Adrenal gland (tissue), 5 donors: Measurements from ENCODE around the gene STARD13.

ENCODE experiments used
- CTCF ChIP-seq, 6 experiments: fragments of 450-650 bp in 4 of 6; fragments of 200-600 bp in 2 of 6; sonication (generic) in 1 of 6; IDR thresholded peaks; 1 replicate in 5 of 6; 2 replicates in 1 of 6; pipeline versions ENCODE4 v1.5.1 to v1.8.0; 2016 to 2021; ENCODE audit warnings: antibody characterized with exemption in 6 of 6, mild to moderate bottlenecking in 2 of 6, moderate library complexity in 1 of 6
- POLR2A ChIP-seq, 2 donors: fragments of 450-650 bp; IDR thresholded peaks; one replicate each; pipeline ENCODE4 v1.6.1; 2017; ENCODE audit warnings: antibody characterized with exemption in 2 of 2, mild to moderate bottlenecking in 2 of 2, moderate library complexity in 1 of 2
- donor health status: DM: no; HTN: no; CAD: no.

GRCh38 chr13:33167491-33167890, 118.1 kb downstream of the STARD13 start:
- TF ChIP-seq POLR2A (IDR thresholded peaks at IDR 0.05) = no peak
- TF ChIP-seq CTCF (IDR thresholded peaks at IDR 0.05) = no peak
